IMR-90 (cell line): Measurements from ENCODE around the gene HEATR5A. TPM values are rescaled to one million over a fixed set of nuclear protein-coding genes. Genes with fewer than 3 reads are reported as not detected.
"Not testable (repeated sequence)": the region's sequence is repeated elsewhere in the genome, so short reads cannot be mapped to it uniquely, and the experiment has no call there.

ENCODE experiments used
- ATAC-seq: fragments of 200-7000 bp; cut with Tn5 transposase; 2 replicates; pipeline ENCODE4 v1.9.1; 2020; ENCODE audit warnings: low read depth, mild to moderate bottlenecking, moderate library complexity
- BruUV-seq: library from RNA; stranded (reverse); fragments of 400-500 nt; replicated peaks from 2 replicates; lab custom pipeline; 2021; lab: Mats Ljungman, UMichigan
- CTCF ChIA-PET: fragments of 300-600 bp; formaldehyde crosslinking; extraction: SDS; loops from one replicate; lab custom pipeline; 2021; ENCODE audit warnings: antibody characterized with exemption; lab: Yijun Ruan, JAX
- POLR2A ChIA-PET: fragments of 300-600 bp; sonication (Branson Sonifier 250); formaldehyde crosslinking; loops from one replicate; lab custom pipeline; 2022; ENCODE audit warnings: antibody characterized with exemption; ENCODE audit not compliant: unreplicated experiment; lab: Charles Lee
- DNase-seq: peaks from one replicate; pipeline ENCODE4 v3.0.0; 2013
- H2AFZ ChIP-seq: replicated peaks from 2 replicates; pipeline ENCODE3; 2013; ENCODE audit warnings: low read length, mild to moderate bottlenecking; ENCODE audit not compliant: poor library complexity
- H2AK5ac ChIP-seq: 2 replicates; pipeline ENCODE4 v1.6.1; 2013; ENCODE audit warnings: low read depth, low read length, inconsistent platforms
- H2AK9ac ChIP-seq: replicated peaks from 2 replicates; pipeline ENCODE3; 2013; ENCODE audit warnings: mild to moderate bottlenecking, low read depth, low read length, moderate library complexity; ENCODE audit not compliant: poor library complexity
- H2BK120ac ChIP-seq: 2 replicates; pipeline ENCODE4 v1.6.1; 2013; ENCODE audit warnings: low read depth, low read length, inconsistent platforms
- H2BK15ac ChIP-seq: 3 replicates; pipeline ENCODE4 v1.6.1; 2013; ENCODE audit warnings: low read depth, low read length, inconsistent platforms
- H2BK20ac ChIP-seq: 2 replicates; pipeline ENCODE4 v1.6.1; 2013; ENCODE audit warnings: low read depth, mild to moderate bottlenecking, inconsistent platforms, low read length, moderate library complexity
- H2BK5ac ChIP-seq: 2 replicates; pipeline ENCODE4 v1.6.1; 2013; ENCODE audit warnings: mild to moderate bottlenecking, low read depth, low read length, inconsistent platforms; ENCODE audit not compliant: poor library complexity, severe bottlenecking
- H3K14ac ChIP-seq: replicated peaks from 2 replicates; pipeline ENCODE4 v1.6.1; 2013; ENCODE audit warnings: low read depth, low read length, inconsistent platforms
- H3K18ac ChIP-seq: 2 replicates; pipeline ENCODE4 v1.6.1; 2013; ENCODE audit warnings: low read depth, low read length, control low read depth
- H3K23ac ChIP-seq: 2 replicates; pipeline ENCODE4 v1.6.1; 2013; ENCODE audit warnings: low read depth, low read length, inconsistent platforms
- H3K27ac ChIP-seq: 2 replicates; pipeline ENCODE4 v1.5.1; 2013; ENCODE audit warnings: mild to moderate bottlenecking, control low read depth, low read length; ENCODE audit not compliant: insufficient read depth
- H3K27me3 ChIP-seq: 2 replicates; pipeline ENCODE4 v1.6.1; 2013; ENCODE audit warnings: low read length; ENCODE audit not compliant: control insufficient read depth, insufficient read depth
- H3K36me3 ChIP-seq: 2 replicates; pipeline ENCODE4 v1.6.1; 2013; ENCODE audit warnings: low read length, mixed read lengths; ENCODE audit not compliant: control insufficient read depth, insufficient read depth
- H3K4ac ChIP-seq: 2 replicates; pipeline ENCODE4 v1.6.1; 2013; ENCODE audit warnings: low read depth, low read length, inconsistent platforms
- H3K4me1 ChIP-seq: 2 replicates; pipeline ENCODE4 v1.6.1; 2013; ENCODE audit warnings: low read length, mixed read lengths; ENCODE audit not compliant: control insufficient read depth, insufficient read depth
- H3K4me2 ChIP-seq: 2 replicates; pipeline ENCODE4 v1.6.1; 2013; ENCODE audit warnings: low read depth, mild to moderate bottlenecking, control low read depth, low read length, moderate library complexity
- H3K4me3 ChIP-seq: 2 replicates; pipeline ENCODE4 v1.5.1; 2013; ENCODE audit warnings: low read depth, mild to moderate bottlenecking, control low read depth, low read length, moderate library complexity; ENCODE audit not compliant: insufficient read depth
- H3K56ac ChIP-seq: 2 replicates; pipeline ENCODE4 v1.6.1; 2013; ENCODE audit warnings: low read length, inconsistent platforms; ENCODE audit not compliant: insufficient read depth; ENCODE audit errors: extremely low read depth
- H3K79me1 ChIP-seq, 2 experiments: 2 replicates each; pipeline ENCODE4 v1.6.1; 2013; ENCODE audit warnings: low read length in 2 of 2, inconsistent platforms in 1 of 2, low read depth in 1 of 2
- H3K9ac ChIP-seq: 2 replicates; pipeline ENCODE4 v1.6.1; 2013; ENCODE audit warnings: low read depth, low read length, control low read depth
- H3K9me1 ChIP-seq: 2 replicates; pipeline ENCODE4 v1.6.1; 2013; ENCODE audit warnings: low read length, inconsistent platforms; ENCODE audit not compliant: insufficient read depth
- H3K9me3 ChIP-seq: 2 replicates; pipeline ENCODE4 v1.6.1; 2013; ENCODE audit warnings: low read length; ENCODE audit not compliant: control insufficient read depth, insufficient read depth
- H4K20me1 ChIP-seq: 2 replicates; pipeline ENCODE4 v1.6.1; 2013; ENCODE audit warnings: low read length, inconsistent platforms; ENCODE audit not compliant: insufficient read depth
- H4K5ac ChIP-seq: 2 replicates; pipeline ENCODE4 v1.6.1; 2013; ENCODE audit warnings: mild to moderate bottlenecking, low read depth, low read length, control low read depth
- H4K8ac ChIP-seq, 2 experiments: 2 replicates each; pipeline ENCODE4 v1.6.1; 2013; ENCODE audit warnings: low read depth in 2 of 2, low read length in 2 of 2, control low read depth in 1 of 2, inconsistent platforms in 1 of 2
- H4K91ac ChIP-seq: 2 replicates; pipeline ENCODE4 v1.6.1; 2013; ENCODE audit warnings: low read depth, low read length, inconsistent platforms; ENCODE audit not compliant: insufficient read depth
- CTCF ChIP-seq: conservative IDR thresholded peaks from 2 replicates; pipeline ENCODE4 v1.5.1; 2012; ENCODE audit warnings: mild to moderate bottlenecking, low read depth, low read length, improper control_type of control experiment
- NFE2L2 ChIP-seq: fragments of 150-350 bp; IDR thresholded peaks from 2 replicates; pipeline ENCODE4 v1.6.1; 2016; ENCODE audit warnings: low read depth, mild to moderate bottlenecking, low read length
- RFX5 ChIP-seq: IDR thresholded peaks from 2 replicates; pipeline ENCODE4 v1.8.0; 2012; ENCODE audit warnings: low read depth, mild to moderate bottlenecking, low read length, moderate library complexity
- WGBS, 2 experiments: methylation state at CpG; one replicate each; pipeline versions ENCODE4 v1.1.5 to v1.1.7; 2013; ENCODE audit warnings: missing lambda C conversion rate in 2 of 2; ENCODE audit not compliant: insufficient read length in 1 of 2; ENCODE audit errors: extremely low coverage in 2 of 2; 5-methylcytosine and 5-hydroxymethylcytosine counted together
- dilution Hi-C: fragments of 300-500 bp; cut with HindIII; formaldehyde crosslinking; loops from one replicate; pipeline ENCODE4 v1.14.3; 2018; ENCODE audit warnings: low sequenced_read_pairs; ENCODE audit not compliant: unreplicated experiment
- in situ Hi-C: fragments of 300-500 bp; cut with MboI; formaldehyde crosslinking; loops from 3 replicates; pipeline ENCODE4 v1.14.3; 2019; ENCODE audit warnings: low sequenced_read_pairs, inconsistent platforms, mixed read lengths
- intact Hi-C: fragments of 100-400 bp; cut with micrococcal nuclease; formaldehyde crosslinking; loops from 2 replicates; pipeline ENCODE4 v1.10.0; 2022
- polyA plus RNA-seq, 3 experiments: library from polyadenylated mRNA; depleted of rRNA; stranded (reverse); fragments of >200 nt; gene quantifications; 2 replicates each; pipeline ENCODE4 v1.2.3, GENCODE V29; 2012; ENCODE audit warnings: low replicate concordance in 1 of 3
- total RNA-seq: library from RNA; depleted of rRNA; stranded (reverse); fragments of >200 nt; gene quantifications from 2 replicates; pipeline ENCODE4 v1.2.3, GENCODE V29; 2012

HEATR5A gene
- total and polyA plus RNA-seq, 2 of the 4 experiments (the other 2 are of a cell fraction) = 14.0 to 48.9 TPM

DNA sequence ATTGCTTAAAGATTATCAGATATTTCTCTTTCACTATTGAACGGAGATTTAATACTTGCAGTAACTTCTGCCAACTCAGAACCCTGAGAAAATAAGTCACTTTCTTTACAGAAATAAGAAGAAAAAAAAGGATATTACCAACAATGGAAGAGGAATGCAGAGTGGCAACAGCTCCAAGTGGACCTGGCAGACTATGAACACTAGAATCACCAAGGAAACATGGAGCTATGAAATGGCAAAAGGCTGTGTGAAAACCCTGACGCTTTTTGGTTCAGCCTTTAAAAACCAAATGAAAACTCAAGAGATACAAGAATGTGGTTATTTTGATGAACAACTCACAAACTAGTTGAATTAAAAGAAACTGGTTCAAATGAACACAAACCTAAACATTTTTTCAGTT is 19.2 kb upstream of the HEATR5A start:
- Histone ChIP-seq H4K20me1 (no peaks in the 10 kb centered on the region), H3K27me3 (no peaks in the 10 kb centered on the region), H2BK20ac (no peak overlapping the region), H3K56ac (no peak overlapping the region), H3K4me2 (no peak overlapping the region), H3K9me1 (no peaks in the 10 kb centered on the region; the same call in 1 of the 2 replicates), H4K91ac (no peak overlapping the region), H2AFZ (no peak overlapping the region), H3K9me3 (no peaks in the 10 kb centered on the region), H3K4me1 (peaks cover 2% of the 10 kb centered on the region; the same call in 1 of the 2 replicates), H3K4ac (no peak overlapping the region), H3K79me1 (peaks cover 0 to 3% of the 10 kb centered on the region in 2 experiments; a peak in 1 of 4 replicates), H2BK15ac (no peak overlapping the region), H2AK9ac (no peak overlapping the region), H3K4me3 (no peak overlapping the region), H4K5ac (no peak overlapping the region), H3K9ac (no peak overlapping the region), H3K36me3 (no peaks in the 10 kb centered on the region), H4K8ac (no peak overlapping the region), H2BK5ac (no peak overlapping the region), H3K23ac (no peak overlapping the region), H3K18ac (no peak overlapping the region), H2AK5ac (no peak overlapping the region), H3K14ac (0 out of 2 replicates have a peak overlapping the region, but pooled peaks have one; percentile 51), H3K27ac (no peak overlapping the region), H2BK120ac (no peak overlapping the region)
- POLR2A ChIA-PET = no interaction called here
- WGBS, 2 experiments = no CpG with 5 or more reads among the region's 2 CpGs
- in situ Hi-C loops (no loop called here), intact Hi-C loops (no loop called here), dilution Hi-C loops (no loop called here)
- ATAC-seq (no peak), DNase-seq (no peak)
- TF ChIP-seq CTCF = no peak
- no peak for TF ChIP-seq RFX5
- TF ChIP-seq NFE2L2 = no peak
- BruUV-seq = no TSS peak
- CTCF ChIA-PET = interaction anchor here (1.2 kb wide), 1 partner anchor 10 kb away, joined by 3 read pairs; no protein-coding TSS in a partner anchor

- CTCF ChIA-PET, POLR2A ChIA-PET: not testable (repeated sequence)
Measured at GRCh38 chr14:31437045-31437691, 16.8 kb upstream of the HEATR5A start.

More at GRCh38 chr14:31437045-31437691, 16.8 kb upstream of the HEATR5A start:
- H3K4me2 ChIP-seq, H2AK9ac ChIP-seq, H2BK20ac ChIP-seq, H3K27ac ChIP-seq, H4K91ac ChIP-seq, H3K4me3 ChIP-seq, in situ Hi-C loops, DNase-seq, H2BK5ac ChIP-seq, H3K9me3 ChIP-seq, H2BK15ac ChIP-seq, H3K9ac ChIP-seq, H3K14ac ChIP-seq, H3K56ac ChIP-seq, H3K9me1 ChIP-seq, ATAC-seq, H3K23ac ChIP-seq, H2AK5ac ChIP-seq, H3K79me1 ChIP-seq, H4K8ac ChIP-seq, H3K27me3 ChIP-seq, BruUV-seq, H3K18ac ChIP-seq, H4K20me1 ChIP-seq, H3K4me1 ChIP-seq, H2AFZ ChIP-seq, H3K36me3 ChIP-seq, dilution Hi-C loops, H4K5ac ChIP-seq, H2BK120ac ChIP-seq, intact Hi-C loops, H3K4ac ChIP-seq: not testable (repeated sequence)
- WGBS, 2 experiments = no CpG with 5 or more reads among the region's 45 CpGs
